K562 (cell line): ENCODE measurements around the gene DPP3. TPM values are rescaled to one million over a fixed set of nuclear protein-coding genes. Genes with fewer than 3 reads are reported as not detected.

ENCODE experiments used
- ATAC-seq: fragments of 200-7000 bp; cut with Tn5 transposase; 3 replicates; pipeline ENCODE4 v1.9.1; 2020; ENCODE audit warnings: moderate library complexity
- BruUV-seq: library from RNA; stranded (reverse); fragments of 400-500 nt; replicated peaks from 2 replicates; lab custom pipeline; 2021; lab: Mats Ljungman, UMichigan
- CTCF ChIA-PET: fragments of 300-600 bp; formaldehyde crosslinking; extraction: SDS; loops from one replicate; lab custom pipeline; 2021; ENCODE audit warnings: low intra/inter-chr PET ratio; lab: Yijun Ruan, JAX
- POLR2A ChIA-PET: fragments of 300-600, 350-650 bp; sonication (Branson Sonifier 250); formaldehyde crosslinking; extraction: SDS; loops from one replicate; lab custom pipeline; 2021; ENCODE audit warnings: antibody characterized with exemption, inconsistent platforms; lab: Yijun Ruan, JAX
- DNase-seq, 4 experiments: peaks; one replicate each; pipeline versions ENCODE4 v3.0.0 to v3.0.0-alpha.2; 2011 to 2018; ENCODE audit warnings: low spot score in 3 of 4, mixed read lengths in 3 of 4; ENCODE audit errors: extremely low read depth in 1 of 4
- FAIRE-seq: peaks from 2 replicates; lab custom pipeline; 2011; peaks lifted over from hg19 to GRCh38; lab: Jason Lieb, UNC
- H2AFZ ChIP-seq: 2 replicates; pipeline ENCODE4 v1.6.0; 2011; ENCODE audit warnings: low read depth, low read length, control low read depth, inconsistent platforms
- H3K27ac ChIP-seq: fragments of 200-600 bp; 3 replicates; pipeline ENCODE4 v1.8.0; 2011; ENCODE audit warnings: low read depth, mild to moderate bottlenecking, control low read depth, inconsistent platforms, low read length, moderate library complexity, mixed read lengths; ENCODE audit errors: extremely low read depth
- H3K27me3 ChIP-seq, 2 experiments: fragments of 300-600 bp in 1 of 2; 2 replicates in 1 of 2; 3 replicates in 1 of 2; pipeline versions ENCODE4 v1.6.0 to v1.8.0; 2011; ENCODE audit warnings: inconsistent platforms in 2 of 2, low read length in 2 of 2, mild to moderate bottlenecking in 1 of 2, mixed read lengths in 1 of 2, moderate library complexity in 1 of 2; ENCODE audit not compliant: control insufficient read depth in 2 of 2, insufficient read depth in 2 of 2
- H3K36me3 ChIP-seq: fragments of 300-600 bp; 3 replicates; pipeline ENCODE4 v1.8.0; 2011; ENCODE audit warnings: mild to moderate bottlenecking, low read length, inconsistent platforms; ENCODE audit not compliant: control insufficient read depth, insufficient read depth
- H3K4me1 ChIP-seq, 2 experiments: fragments of 200-600 bp in 1 of 2; replicated peaks in 1 of 2; 2 replicates in 1 of 2; 3 replicates in 1 of 2; pipeline versions ENCODE4 v1.5.1 to v1.8.0; 2011; ENCODE audit warnings: inconsistent platforms in 2 of 2, low read length in 2 of 2, mild to moderate bottlenecking in 1 of 2, mixed read lengths in 1 of 2, moderate library complexity in 1 of 2; ENCODE audit not compliant: control insufficient read depth in 2 of 2, insufficient read depth in 2 of 2
- H3K4me2 ChIP-seq: 2 replicates; pipeline ENCODE4 v1.6.1; 2011; ENCODE audit warnings: low read length, control low read depth, inconsistent platforms, mixed read lengths; ENCODE audit not compliant: insufficient read depth
- H3K4me3 ChIP-seq: fragments of 200-600 bp; sonication (generic), shearing (Covaris generic); 2 replicates; pipeline ENCODE4 v1.5.1; 2016; ENCODE audit warnings: control low read depth, inconsistent platforms
- H3K79me2 ChIP-seq: fragments of 200-600 bp; 3 replicates; pipeline ENCODE4 v1.8.0; 2011; ENCODE audit warnings: low read length, inconsistent platforms; ENCODE audit not compliant: control insufficient read depth, insufficient read depth
- H3K9ac ChIP-seq, 2 experiments: 2 replicates each; pipeline versions ENCODE4 v1.6.0 to v1.6.1; 2011; ENCODE audit warnings: low read depth in 2 of 2, low read length in 2 of 2, control low read depth in 1 of 2, inconsistent platforms in 1 of 2, mild to moderate bottlenecking in 1 of 2, mixed read lengths in 1 of 2; ENCODE audit not compliant: insufficient read depth in 1 of 2
- H3K9me1 ChIP-seq: one replicate; pipeline ENCODE4 v1.6.0; 2011; ENCODE audit warnings: inconsistent platforms, mild to moderate bottlenecking, low read length, moderate library complexity; ENCODE audit not compliant: control insufficient read depth, insufficient read depth
- H3K9me3 ChIP-seq: replicated peaks from 2 replicates; pipeline ENCODE4 v1.5.1; 2011; ENCODE audit warnings: low read depth, low read length, inconsistent platforms; ENCODE audit not compliant: control insufficient read depth, insufficient read depth
- H4K20me1 ChIP-seq: replicated peaks from 2 replicates; pipeline ENCODE4 v1.6.1; 2011; ENCODE audit warnings: low read length, inconsistent platforms, mixed read lengths; ENCODE audit not compliant: control insufficient read depth, insufficient read depth
- ERF ChIP-seq: fragments of 450-650 bp; formaldehyde crosslinking; IDR thresholded peaks from 2 replicates; pipeline ENCODE4 v1.4.0; 2020; ENCODE audit warnings: mild to moderate bottlenecking, mixed read lengths
- FOXJ3 ChIP-seq: sonication (generic); formaldehyde crosslinking; IDR thresholded peaks from 2 replicates; pipeline ENCODE4 v1.4.0; 2020; ENCODE audit warnings: mild to moderate bottlenecking, missing genetic modification reagents
- PHB2 ChIP-seq: fragments of 450-650 bp; IDR thresholded peaks from 2 replicates; pipeline ENCODE4 v1.6.1; 2017; ENCODE audit warnings: low read depth
- POLR3A ChIP-seq: IDR thresholded peaks from 2 replicates; pipeline ENCODE4 v1.6.1; 2011; ENCODE audit warnings: borderline replicate concordance, mild to moderate bottlenecking, moderate library complexity; ENCODE audit not compliant: insufficient read length, insufficient read depth; ENCODE audit errors: extremely low read depth
- SREBF2 ChIP-seq: sonication (generic); formaldehyde crosslinking; IDR thresholded peaks from 2 replicates; pipeline ENCODE4 v1.4.0; 2020; ENCODE audit warnings: mild to moderate bottlenecking, missing genetic modification reagents
- ZNF707 ChIP-seq: fragments of 250-450 bp; sonication (Bioruptor Pico); conservative IDR thresholded peaks from 2 replicates; pipeline ENCODE4 v1.8.0; 2022; ENCODE audit warnings: inconsistent platforms, mild to moderate bottlenecking, moderate library complexity
- in situ Hi-C: fragments of 300-500 bp; cut with MboI; formaldehyde crosslinking; loops from 4 replicates; pipeline ENCODE4 v1.15.0; 2018; ENCODE audit warnings: inconsistent platforms, mixed read lengths
- intact Hi-C: fragments of 100-400 bp; cut with micrococcal nuclease; formaldehyde crosslinking; loops from 2 replicates; pipeline ENCODE4 v1.14.2; 2022
- polyA plus RNA-seq, 8 experiments: library from polyadenylated mRNA; depleted of rRNA in 4 of 8; stranded (reverse) in 5 of 8; unstranded in 3 of 8; fragments of >200 nt; fragmentation: Nextera tagmentation in 2 of 8; fragmentation: Illumina TruSeq in 1 of 8; extraction: Ambion mirVana in 2 of 8; extraction: Trizol in 1 of 8; gene quantifications; 2 replicates each; pipeline versions ENCODE4 v1.2.1 to v1.2.3, GENCODE V29; 2011 to 2014; ENCODE audit warnings: inconsistent platforms in 1 of 8, missing spikeins in 1 of 8
- total RNA-seq, 7 experiments: library from RNA; depleted of rRNA in 6 of 7; stranded (reverse); fragments of >200 nt in 6 of 7; fragmentation: Illumina TruSeq in 2 of 7; extraction: Trizol in 2 of 7; gene quantifications; 2 replicates each; pipeline versions ENCODE4 v1.2.1 to v1.2.3, GENCODE V29; 2011 to 2021; ENCODE audit warnings: low replicate concordance in 1 of 7
- TF ChIP-seq, protein P1 (sequence below), 2 experiments: fragments of 200-800 bp in 1 of 2; sonication (Bioruptor generic) in 1 of 2; sonication (generic) in 1 of 2; formaldehyde crosslinking in 1 of 2; IDR thresholded peaks in 1 of 2; conservative IDR thresholded peaks in 1 of 2; 2 replicates each; pipeline versions ENCODE4 v1.5.0 to v1.6.1; 2016 to 2020; ENCODE audit warnings: missing compliant biosample characterization in 1 of 2, missing genetic modification characterization in 1 of 2, missing genetic modification reagents in 1 of 2
- TF ChIP-seq, protein P2 (sequence below): fragments of 450-650 bp; IDR thresholded peaks from 2 replicates; pipeline ENCODE4 v1.6.1; 2018; ENCODE audit not compliant: partially characterized antibody
- TF ChIP-seq, protein P3 (sequence below): fragments of 250-450 bp; sonication (Bioruptor Pico); IDR thresholded peaks from 2 replicates; pipeline ENCODE4 v1.8.0; 2022; ENCODE audit warnings: inconsistent platforms, mild to moderate bottlenecking, moderate library complexity, borderline replicate concordance

Gene DPP3
- total and polyA plus RNA-seq, 9 of the 15 experiments (the other 6 are each of a cell fraction or from before 2014, with no cell fraction given), result 3.7 to 69.2 (median 43.3) TPM

DNA sequence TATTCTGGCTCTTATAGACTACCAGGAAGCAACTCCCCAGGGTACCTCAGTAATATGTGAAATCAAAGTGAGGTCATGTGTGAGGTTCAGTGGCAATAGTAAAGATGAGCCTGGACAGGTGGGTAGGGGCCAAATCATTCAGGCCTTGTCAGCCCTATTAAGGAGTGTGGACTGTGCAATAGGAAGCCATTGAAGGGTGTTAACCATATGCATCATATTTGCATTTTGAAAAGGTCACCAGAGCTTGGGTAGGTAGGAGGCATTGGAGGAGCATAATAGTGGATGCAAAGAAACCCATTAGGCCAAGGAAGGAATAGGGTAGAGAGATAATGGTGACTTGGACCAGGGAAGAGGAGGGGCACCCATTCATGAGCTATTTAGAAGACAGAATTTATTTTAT is 33.2 kb upstream of the DPP3 start:
- DNase-seq (no peak), FAIRE-seq (no peak), ATAC-seq (no peak)
- Histone ChIP-seq H3K9ac (no peak overlapping the region; a peak in 1 of 4 replicates), H3K27me3 (peaks cover 16 to 20% of the 10 kb centered on the region in 2 experiments; a peak in 4 of 5 replicates), H4K20me1 (no peaks in the 10 kb centered on the region), H3K4me3 (no peak overlapping the region), H2AFZ (no peak overlapping the region), H3K4me1 (no peaks in the 10 kb centered on the region), H3K79me2 (no peaks in the 10 kb centered on the region), H3K9me1 (no peaks in the 10 kb centered on the region), H3K9me3 (0 out of 2 replicates have a peak, but pooled peaks cover 1% of the 10 kb centered on the region), H3K4me2 (no peak overlapping the region), H3K27ac (no peak overlapping the region), H3K36me3 (no peaks in the 10 kb centered on the region)
- intact Hi-C loops (no loop called here), in situ Hi-C loops (no loop called here)
- POLR2A ChIA-PET, result interaction anchor here (1.0 to 1.1 kb wide), 2 partner anchors 8 to 9 kb away, joined by 3 to 4 read pairs; partner anchors contain the start of gene MRPL11
- no TSS peak for BruUV-seq
- CTCF ChIA-PET, result no interaction called here
- TF ChIP-seq SREBF2 (CRISPR knock-in tag) (no peak), FOXJ3 (CRISPR knock-in tag) (no peak), PHB2 (no peak), ZNF707 (CRISPR knock-in tag) (no peak), ERF (CRISPR knock-in tag) (no peak), POLR3A (no peak)
- TF ChIP-seq, protein P1, sequence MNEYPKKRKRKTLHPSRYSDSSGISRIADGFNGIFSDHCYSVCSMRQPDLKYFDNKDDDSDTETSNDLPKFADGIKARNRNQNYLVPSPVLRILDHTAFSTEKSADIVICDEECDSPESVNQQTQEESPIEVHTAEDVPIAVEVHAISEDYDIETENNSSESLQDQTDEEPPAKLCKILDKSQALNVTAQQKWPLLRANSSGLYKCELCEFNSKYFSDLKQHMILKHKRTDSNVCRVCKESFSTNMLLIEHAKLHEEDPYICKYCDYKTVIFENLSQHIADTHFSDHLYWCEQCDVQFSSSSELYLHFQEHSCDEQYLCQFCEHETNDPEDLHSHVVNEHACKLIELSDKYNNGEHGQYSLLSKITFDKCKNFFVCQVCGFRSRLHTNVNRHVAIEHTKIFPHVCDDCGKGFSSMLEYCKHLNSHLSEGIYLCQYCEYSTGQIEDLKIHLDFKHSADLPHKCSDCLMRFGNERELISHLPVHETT (CRISPR knock-in tag; conservative IDR thresholded peaks at IDR 0.05 in 1 of 2, IDR thresholded peaks at IDR 0.05 in 1 of 2), result no peak
- TF ChIP-seq, protein P2, sequence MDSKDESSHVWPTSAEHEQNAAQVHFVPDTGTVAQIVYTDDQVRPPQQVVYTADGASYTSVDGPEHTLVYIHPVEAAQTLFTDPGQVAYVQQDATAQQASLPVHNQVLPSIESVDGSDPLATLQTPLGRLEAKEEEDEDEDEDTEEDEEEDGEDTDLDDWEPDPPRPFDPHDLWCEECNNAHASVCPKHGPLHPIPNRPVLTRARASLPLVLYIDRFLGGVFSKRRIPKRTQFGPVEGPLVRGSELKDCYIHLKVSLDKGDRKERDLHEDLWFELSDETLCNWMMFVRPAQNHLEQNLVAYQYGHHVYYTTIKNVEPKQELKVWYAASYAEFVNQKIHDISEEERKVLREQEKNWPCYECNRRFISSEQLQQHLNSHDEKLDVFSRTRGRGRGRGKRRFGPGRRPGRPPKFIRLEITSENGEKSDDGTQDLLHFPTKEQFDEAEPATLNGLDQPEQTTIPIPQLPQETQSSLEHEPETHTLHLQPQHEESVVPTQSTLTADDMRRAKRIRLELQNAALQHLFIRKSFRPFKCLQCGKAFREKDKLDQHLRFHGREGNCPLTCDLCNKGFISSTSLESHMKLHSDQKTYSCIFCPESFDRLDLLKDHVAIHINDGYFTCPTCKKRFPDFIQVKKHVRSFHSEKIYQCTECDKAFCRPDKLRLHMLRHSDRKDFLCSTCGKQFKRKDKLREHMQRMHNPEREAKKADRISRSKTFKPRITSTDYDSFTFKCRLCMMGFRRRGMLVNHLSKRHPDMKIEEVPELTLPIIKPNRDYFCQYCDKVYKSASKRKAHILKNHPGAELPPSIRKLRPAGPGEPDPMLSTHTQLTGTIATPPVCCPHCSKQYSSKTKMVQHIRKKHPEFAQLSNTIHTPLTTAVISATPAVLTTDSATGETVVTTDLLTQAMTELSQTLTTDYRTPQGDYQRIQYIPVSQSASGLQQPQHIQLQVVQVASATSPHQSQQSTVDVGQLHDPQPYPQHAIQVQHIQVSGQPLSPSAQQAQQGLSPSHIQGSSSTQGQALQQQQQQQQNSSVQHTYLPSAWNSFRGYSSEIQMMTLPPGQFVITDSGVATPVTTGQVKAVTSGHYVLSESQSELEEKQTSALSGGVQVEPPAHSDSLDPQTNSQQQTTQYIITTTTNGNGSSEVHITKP, result no peak
- TF ChIP-seq, protein P3, sequence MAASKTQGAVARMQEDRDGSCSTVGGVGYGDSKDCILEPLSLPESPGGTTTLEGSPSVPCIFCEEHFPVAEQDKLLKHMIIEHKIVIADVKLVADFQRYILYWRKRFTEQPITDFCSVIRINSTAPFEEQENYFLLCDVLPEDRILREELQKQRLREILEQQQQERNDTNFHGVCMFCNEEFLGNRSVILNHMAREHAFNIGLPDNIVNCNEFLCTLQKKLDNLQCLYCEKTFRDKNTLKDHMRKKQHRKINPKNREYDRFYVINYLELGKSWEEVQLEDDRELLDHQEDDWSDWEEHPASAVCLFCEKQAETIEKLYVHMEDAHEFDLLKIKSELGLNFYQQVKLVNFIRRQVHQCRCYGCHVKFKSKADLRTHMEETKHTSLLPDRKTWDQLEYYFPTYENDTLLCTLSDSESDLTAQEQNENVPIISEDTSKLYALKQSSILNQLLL, result no peak
